Measurements from ENCODE around the gene C3. TPM values are rescaled to one million over a fixed set of nuclear protein-coding genes. Genes with fewer than 3 reads are reported as not detected.

C3 gene
- polyA plus RNA-seq, 2 of the 4 experiments (the other 2 are of a cell fraction) = 45.4 to 70.9 TPM

- FAIRE-seq (no peak), ATAC-seq (no peak), DNase-seq (ENCODE audit: low read depth in 1 of 2, low spot score in 1 of 2) (no peak)
- Histone ChIP-seq H3K4me1 (peaks cover 25% of the 10 kb centered on the region), H3K4me2 (peak overlapping the region; percentile 52), H3K9me3 (no peaks in the 10 kb centered on the region), H3K27ac (peak overlapping the region; percentile 59 to 75; a peak in 5 of 6 replicates), H3K4me3 (no peak overlapping the region)
- WGBS (ENCODE audit: missing lambda C conversion rate) = 86% methylated on average over 23 of the region's 23 CpGs
- ChIA-PET POLR2A (interaction anchor here (0.5 kb wide), 1 partner anchor 83 kb away, joined by 3 read pairs; no protein-coding TSS in a partner anchor), CTCF (interaction anchor here (0.6 to 1.5 kb wide), 4 partner anchors 9 to 735 kb away, joined by 3 to 7 read pairs (median 4); partner anchors contain the start of gene GPR108)
- TF ChIP-seq E2F6 (IDR thresholded peaks at IDR 0.05; ENCODE audit: borderline replicate concordance, low read depth) = no peak
- TF ChIP-seq SREBF2 (IDR thresholded peaks at IDR 0.05) = no peak
- no peak for TF ChIP-seq MAFK (IDR thresholded peaks at IDR 0.05; ENCODE audit: partially characterized antibody)
- no peak for TF ChIP-seq ESRRA (IDR thresholded peaks at IDR 0.05; ENCODE audit: borderline replicate concordance, low read length)
- no peak for TF ChIP-seq RFX5 (IDR thresholded peaks at IDR 0.05)
- no peak for TF ChIP-seq TP53 (CRISPR knock-in tag; IDR thresholded peaks at IDR 0.05)
- no peak for TF ChIP-seq PHF8 (IDR thresholded peaks at IDR 0.05; ENCODE audit: borderline replicate concordance, low read depth)
- TF ChIP-seq CBX2 (IDR thresholded peaks at IDR 0.05; ENCODE audit: borderline replicate concordance, low read depth) = no peak
These were observed 9.2 kb upstream of the C3 start for GRCh38 chr19:6729573-6730152.

- Histone ChIP-seq H3K9me3 (no peaks in the 10 kb centered on the region), H3K27ac (peak overlapping the region in 1 of 2 experiments; percentile 67; a peak in 3 of 6 replicates), H3K4me3 (no peak overlapping the region), H3K4me2 (no peak overlapping the region), H3K4me1 (peaks cover 33% of the 10 kb centered on the region)
- POLR2A ChIA-PET = no interaction called here
- FAIRE-seq = no peak
- no peak for DNase-seq (ENCODE audit: low read depth in 1 of 2, low spot score in 1 of 2)
- no peak for ATAC-seq
- WGBS (ENCODE audit: missing lambda C conversion rate) = 38% methylated on average over 6 of the region's 8 CpGs
- CTCF ChIA-PET = interaction anchor here (0.7 to 1.7 kb wide), 4 partner anchors 10 to 135 kb away, joined by 3 to 7 read pairs (median 4); partner anchors contain the start of gene GPR108
- TF ChIP-seq FOXS1 (CRISPR knock-in tag; IDR thresholded peaks at IDR 0.05) = no peak
- TF ChIP-seq KDM5A (IDR thresholded peaks at IDR 0.05) = no peak
- no peak for TF ChIP-seq CEBPB (IDR thresholded peaks at IDR 0.05)
- no peak for TF ChIP-seq JUN (IDR thresholded peaks at IDR 0.05)
- TF ChIP-seq ESRRA (IDR thresholded peaks at IDR 0.05; ENCODE audit: borderline replicate concordance, low read length) = no peak
- no peak for TF ChIP-seq PHF8 (IDR thresholded peaks at IDR 0.05; ENCODE audit: borderline replicate concordance, low read depth)
- no peak for TF ChIP-seq ZSCAN20 (CRISPR knock-in tag; IDR thresholded peaks at IDR 0.05)
- no peak for TF ChIP-seq EP300 (IDR thresholded peaks at IDR 0.05)
- no peak for TF ChIP-seq NPAS2 (CRISPR knock-in tag; IDR thresholded peaks at IDR 0.05; ENCODE audit: borderline replicate concordance)
- TF ChIP-seq RAD21 (conservative IDR thresholded peaks at IDR 0.05 in 1 of 2, IDR thresholded peaks at IDR 0.05 in 1 of 2) = no peak
- no peak for TF ChIP-seq PBX3 (IDR thresholded peaks at IDR 0.05)
- no peak for TF ChIP-seq TP53 (CRISPR knock-in tag; IDR thresholded peaks at IDR 0.05)
- no peak for TF ChIP-seq HES2 (IDR thresholded peaks at IDR 0.05)
- TF ChIP-seq ZC3H11A (IDR thresholded peaks at IDR 0.05) = no peak
- no peak for TF ChIP-seq CBX2 (IDR thresholded peaks at IDR 0.05; ENCODE audit: borderline replicate concordance, low read depth)
- TF ChIP-seq EHMT2 (IDR thresholded peaks at IDR 0.05; ENCODE audit: low read depth) = no peak
- no peak for TF ChIP-seq ZFP36 (IDR thresholded peaks at IDR 0.05; ENCODE audit: borderline replicate concordance, partially characterized antibody)
- TF ChIP-seq RFX5 (IDR thresholded peaks at IDR 0.05) = no peak
- TF ChIP-seq SMC3 (IDR thresholded peaks at IDR 0.05) = no peak
- TF ChIP-seq MYC (IDR thresholded peaks at IDR 0.05; ENCODE audit: borderline replicate concordance, low read length) = no peak
These were observed 7.9 kb upstream of the C3 start for GRCh38 chr19:6728346-6728745.
